ENCODE data around the gene GPR155.

GPR155 gene

GRCh38 chr2:174385201-174385600 is 101.6 kb downstream of the GPR155 start:
- H3K36me3 ChIP-seq (ENCODE audit: insufficient read depth, insufficient read length, low read length) = peaks cover 37% of the 10 kb centered on the region
- no peak overlapping the region for H3K9ac ChIP-seq (ENCODE audit: insufficient read length, low read depth)
- no peaks in the 10 kb centered on the region for H3K4me1 ChIP-seq (ENCODE audit: insufficient read depth, insufficient read length)
- TF ChIP-seq ZNF274 (IDR thresholded peaks at IDR 0.05; ENCODE audit: low read depth, low read length) (no peak), YY1 (IDR thresholded peaks at IDR 0.05; ENCODE audit: insufficient read depth, insufficient read length) (no peak), SUZ12 (IDR thresholded peaks at IDR 0.05; ENCODE audit: extremely low read depth, insufficient read depth, insufficient read length) (no peak)
- DNase-seq (ENCODE audit: low read depth, low spot score) = no peak
- H3K27me3 ChIP-seq (ENCODE audit: insufficient read depth, insufficient read length) = no peaks in the 10 kb centered on the region
- H3K9me3 ChIP-seq (ENCODE audit: insufficient read depth, low read length) = no peaks in the 10 kb centered on the region
- no peak overlapping the region for H3K4me3 ChIP-seq (ENCODE audit: insufficient read length, low read depth)

GRCh38 chr2:174383796-174384195 is 103.0 kb downstream of the GPR155 start:
- Histone ChIP-seq H3K9me3 (ENCODE audit: insufficient read depth, low read length) (no peaks in the 10 kb centered on the region), H3K4me1 (ENCODE audit: insufficient read depth, insufficient read length) (no peaks in the 10 kb centered on the region), H3K27me3 (ENCODE audit: insufficient read depth, insufficient read length) (no peaks in the 10 kb centered on the region), H3K4me3 (ENCODE audit: insufficient read length, low read depth) (no peak overlapping the region), H3K36me3 (ENCODE audit: insufficient read depth, insufficient read length, low read length) (peaks cover 38% of the 10 kb centered on the region), H3K9ac (ENCODE audit: insufficient read length, low read depth) (no peak overlapping the region)
- TF ChIP-seq YY1 (IDR thresholded peaks at IDR 0.05; ENCODE audit: insufficient read depth, insufficient read length) (no peak), SUZ12 (IDR thresholded peaks at IDR 0.05; ENCODE audit: extremely low read depth, insufficient read depth, insufficient read length) (no peak), ZNF274 (IDR thresholded peaks at IDR 0.05; ENCODE audit: low read depth, low read length) (no peak)
- no peak for DNase-seq (ENCODE audit: low read depth, low spot score)
